Measurements from ENCODE around the gene ZNF419. TPM values are rescaled to one million over a fixed set of nuclear protein-coding genes. Genes with fewer than 3 reads are reported as not detected.
A peak's percentile ranks its signal among the peaks of the same experiment; 100 is the strongest.
"Not testable (repeated sequence)": the region's sequence is repeated elsewhere in the genome, so short reads cannot be mapped to it uniquely, and the experiment has no call there.

ZNF419 gene
- 15.4 and 18.4 TPM in 2 replicates for total RNA-seq (ENCODE audit: low replicate concordance)
- long read RNA-seq, transcript ZNF419-212 (3 exons, 561 nt), result minor isoform, 16 of 75 reads
- long read RNA-seq, transcript ZNF419-202 (4 exons, 3,654 nt), result major isoform, 26 of 75 reads
- long read RNA-seq, transcript ZNF419-204 (3 exons, 2,186 nt), result minor isoform, 12 of 75 reads
- long read RNA-seq, transcript ZNF419-211 (4 exons, 690 nt), result minor isoform, 16 of 75 reads
- long read RNA-seq, partial matches to known transcripts, result 0 of 75 reads
- long read RNA-seq, other reads (novel, unspliced or antisense), result 3 of 75 reads

- peak; percentile 91 for DNase-seq (ENCODE audit: extremely low spot score, unreplicated experiment)
- Mint-ChIP-seq H3K9me3 (peaks cover 13% of the 10 kb centered on the region), H3K36me3 (peaks cover 35% of the 10 kb centered on the region), H3K4me1 (ENCODE audit: unreplicated experiment) (peaks cover 12% of the 10 kb centered on the region), H3K27ac (peak within 1 kb of the TSS; percentile 57), H3K4me3 (peak within 1 kb of the TSS; percentile 86)
- H3K27me3 Mint-ChIP-seq, result not testable (repeated sequence)
Measured at GRCh38 chr19:57487477-57488298, at the start of gene ZNF419. TSS of gene ZNF419 (plus strand) at chr19:57487750. CDS start at chr19:57487951, 201 bp downstream.

GRCh38 chr19:57437931-57438330, 49.6 kb upstream of the ZNF419 start:
- peaks cover 21% of the 10 kb centered on the region for H3K4me1 Mint-ChIP-seq (ENCODE audit: unreplicated experiment)
- no peak overlapping the region for H3K27ac Mint-ChIP-seq
- no peak for TF ChIP-seq CTCF (conservative IDR thresholded peaks at IDR 0.05)
- peaks cover 70% of the 10 kb centered on the region for H3K36me3 Mint-ChIP-seq
- no peaks in the 10 kb centered on the region for H3K27me3 Mint-ChIP-seq
- peak overlapping the region; percentile 21 for H3K4me3 Mint-ChIP-seq
- H3K9me3 Mint-ChIP-seq, result peaks cover 33% of the 10 kb centered on the region
- no peak for DNase-seq (ENCODE audit: extremely low spot score, unreplicated experiment)

GRCh38 chr19:57438925-57439324, 48.6 kb upstream of the ZNF419 start:
- Mint-ChIP-seq H3K9me3 (peaks cover 36% of the 10 kb centered on the region), H3K4me1 (ENCODE audit: unreplicated experiment) (peaks cover 21% of the 10 kb centered on the region), H3K27ac (no peak overlapping the region), H3K36me3 (peaks cover 80% of the 10 kb centered on the region), H3K4me3 (no peak overlapping the region), H3K27me3 (no peaks in the 10 kb centered on the region)
- no peak for DNase-seq (ENCODE audit: extremely low spot score, unreplicated experiment)
- no peak for TF ChIP-seq CTCF (conservative IDR thresholded peaks at IDR 0.05)

GRCh38 chr19:57441979-57442752, 45.4 kb upstream of the ZNF419 start:
- Mint-ChIP-seq H3K27ac (no peak overlapping the region), H3K9me3 (peaks cover 38% of the 10 kb centered on the region), H3K4me3 (no peak overlapping the region), H3K36me3 (peaks cover 81% of the 10 kb centered on the region), H3K4me1 (ENCODE audit: unreplicated experiment) (no peaks in the 10 kb centered on the region), H3K27me3 (no peaks in the 10 kb centered on the region)
- no peak for DNase-seq (ENCODE audit: extremely low spot score, unreplicated experiment)
- no peak for TF ChIP-seq CTCF (conservative IDR thresholded peaks at IDR 0.05)

- no peak for TF ChIP-seq CTCF (conservative IDR thresholded peaks at IDR 0.05)
- no peak overlapping the region for H3K4me3 Mint-ChIP-seq
- no peaks in the 10 kb centered on the region for H3K4me1 Mint-ChIP-seq (ENCODE audit: unreplicated experiment)
- no peak for DNase-seq (ENCODE audit: extremely low spot score, unreplicated experiment)
- no peak overlapping the region for H3K27ac Mint-ChIP-seq
- H3K27me3 Mint-ChIP-seq, result no peaks in the 10 kb centered on the region
- H3K36me3 Mint-ChIP-seq, result peaks cover 75% of the 10 kb centered on the region
- H3K9me3 Mint-ChIP-seq, result peaks cover 38% of the 10 kb centered on the region
Measured at GRCh38 chr19:57443121-57443696, 44.3 kb upstream of the ZNF419 start.
